Nephron (organoid): ENCODE data around the gene ZNF367.

Experiments used
- H3K27ac Mint-ChIP-seq, 3 experiments: 2 replicates each; pipeline ENCODE4 v1.8.0; 2020; ENCODE audit warnings: mixed read lengths in 3 of 3, mild to moderate bottlenecking in 2 of 3, moderate library complexity in 1 of 3
- H3K27me3 Mint-ChIP-seq: 2 replicates; pipeline ENCODE4 v1.8.0; 2021; ENCODE audit warnings: low read depth, mild to moderate bottlenecking, moderate library complexity, mixed read lengths
- H3K36me3 Mint-ChIP-seq: 2 replicates; pipeline ENCODE4 v1.8.0; 2020; ENCODE audit warnings: low read depth, mixed read lengths
- H3K4me1 Mint-ChIP-seq: 2 replicates; pipeline ENCODE4 v1.8.0; 2020; ENCODE audit warnings: mixed read lengths
- H3K4me3 Mint-ChIP-seq, 3 experiments: 2 replicates each; pipeline ENCODE4 v1.8.0; 2020; ENCODE audit warnings: mild to moderate bottlenecking in 3 of 3, mixed read lengths in 3 of 3, moderate library complexity in 2 of 3
- H3K9me3 Mint-ChIP-seq: 2 replicates; pipeline ENCODE4 v1.8.0; 2020; ENCODE audit warnings: mixed read lengths
- TF ChIP-seq, protein P1 (sequence below), 3 experiments: fragments of 200-600 bp; sonication (generic); IDR thresholded peaks; one replicate each; pipeline ENCODE4 v1.5.0; 2021; ENCODE audit warnings: antibody characterized with exemption in 3 of 3; ENCODE audit not compliant: unreplicated experiment in 3 of 3

Gene ZNF367

DNA sequence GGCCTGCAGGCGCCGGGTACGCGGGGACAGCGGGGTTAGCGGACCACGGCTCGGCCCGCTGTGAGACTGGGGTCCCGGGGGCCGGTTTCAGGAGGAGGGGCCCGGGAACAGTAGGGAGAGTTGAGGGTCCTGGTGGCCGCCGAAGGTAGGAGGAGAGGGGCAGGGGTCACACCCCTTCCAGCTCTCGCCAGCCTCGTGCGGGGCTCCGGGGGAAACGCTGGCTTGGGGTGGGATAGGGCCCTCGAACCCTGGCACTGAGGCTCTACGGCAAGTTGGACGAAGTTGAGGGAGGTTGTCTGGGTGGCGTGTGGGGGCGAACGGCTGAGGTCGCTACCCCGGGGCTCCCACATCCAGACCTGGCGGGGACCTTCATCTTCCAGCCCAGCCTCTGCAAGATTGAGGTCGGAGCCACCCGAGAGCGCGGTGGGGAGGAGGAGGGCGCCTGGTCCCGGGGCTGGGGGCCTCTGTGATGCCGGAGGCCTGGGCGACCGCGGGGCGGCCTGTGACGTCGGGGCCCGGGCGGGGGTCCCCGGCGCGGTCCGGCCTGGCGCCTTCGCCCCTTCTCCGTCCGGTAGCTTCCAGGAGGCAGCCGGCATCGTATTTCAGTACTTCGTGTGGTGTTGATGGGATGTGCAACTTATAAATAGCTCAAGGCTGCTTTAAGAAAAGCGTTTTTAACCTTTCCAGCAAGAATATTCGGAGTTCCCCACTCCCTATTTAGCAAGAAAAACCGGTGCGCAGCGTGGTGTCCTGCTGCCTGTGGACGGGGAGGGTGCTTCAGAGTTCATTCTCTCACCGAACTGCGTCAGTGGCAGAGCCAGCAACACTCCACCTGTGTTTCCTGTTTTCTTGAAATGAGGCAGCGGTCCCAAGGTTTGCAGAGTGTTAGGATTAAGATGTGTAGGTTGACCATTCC lies 32.7 kb upstream of the ZNF367 start:
- TF ChIP-seq, protein P1, sequence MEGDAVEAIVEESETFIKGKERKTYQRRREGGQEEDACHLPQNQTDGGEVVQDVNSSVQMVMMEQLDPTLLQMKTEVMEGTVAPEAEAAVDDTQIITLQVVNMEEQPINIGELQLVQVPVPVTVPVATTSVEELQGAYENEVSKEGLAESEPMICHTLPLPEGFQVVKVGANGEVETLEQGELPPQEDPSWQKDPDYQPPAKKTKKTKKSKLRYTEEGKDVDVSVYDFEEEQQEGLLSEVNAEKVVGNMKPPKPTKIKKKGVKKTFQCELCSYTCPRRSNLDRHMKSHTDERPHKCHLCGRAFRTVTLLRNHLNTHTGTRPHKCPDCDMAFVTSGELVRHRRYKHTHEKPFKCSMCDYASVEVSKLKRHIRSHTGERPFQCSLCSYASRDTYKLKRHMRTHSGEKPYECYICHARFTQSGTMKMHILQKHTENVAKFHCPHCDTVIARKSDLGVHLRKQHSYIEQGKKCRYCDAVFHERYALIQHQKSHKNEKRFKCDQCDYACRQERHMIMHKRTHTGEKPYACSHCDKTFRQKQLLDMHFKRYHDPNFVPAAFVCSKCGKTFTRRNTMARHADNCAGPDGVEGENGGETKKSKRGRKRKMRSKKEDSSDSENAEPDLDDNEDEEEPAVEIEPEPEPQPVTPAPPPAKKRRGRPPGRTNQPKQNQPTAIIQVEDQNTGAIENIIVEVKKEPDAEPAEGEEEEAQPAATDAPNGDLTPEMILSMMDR (IDR thresholded peaks at IDR 0.05; ENCODE audit: unreplicated experiment in 3 of 3) = no peak
- H3K4me1 Mint-ChIP-seq = peaks cover 21% of the 10 kb centered on the region
- peak overlapping the region in 2 of 3 experiments; percentile 72 to 83 for H3K27ac Mint-ChIP-seq
- no peaks in the 10 kb centered on the region for H3K36me3 Mint-ChIP-seq
- H3K9me3 Mint-ChIP-seq = no peaks in the 10 kb centered on the region
- peak overlapping the region; percentile 88 to 94 (median 91) for H3K4me3 Mint-ChIP-seq
- peaks cover 20% of the 10 kb centered on the region for H3K27me3 Mint-ChIP-seq

DNA sequence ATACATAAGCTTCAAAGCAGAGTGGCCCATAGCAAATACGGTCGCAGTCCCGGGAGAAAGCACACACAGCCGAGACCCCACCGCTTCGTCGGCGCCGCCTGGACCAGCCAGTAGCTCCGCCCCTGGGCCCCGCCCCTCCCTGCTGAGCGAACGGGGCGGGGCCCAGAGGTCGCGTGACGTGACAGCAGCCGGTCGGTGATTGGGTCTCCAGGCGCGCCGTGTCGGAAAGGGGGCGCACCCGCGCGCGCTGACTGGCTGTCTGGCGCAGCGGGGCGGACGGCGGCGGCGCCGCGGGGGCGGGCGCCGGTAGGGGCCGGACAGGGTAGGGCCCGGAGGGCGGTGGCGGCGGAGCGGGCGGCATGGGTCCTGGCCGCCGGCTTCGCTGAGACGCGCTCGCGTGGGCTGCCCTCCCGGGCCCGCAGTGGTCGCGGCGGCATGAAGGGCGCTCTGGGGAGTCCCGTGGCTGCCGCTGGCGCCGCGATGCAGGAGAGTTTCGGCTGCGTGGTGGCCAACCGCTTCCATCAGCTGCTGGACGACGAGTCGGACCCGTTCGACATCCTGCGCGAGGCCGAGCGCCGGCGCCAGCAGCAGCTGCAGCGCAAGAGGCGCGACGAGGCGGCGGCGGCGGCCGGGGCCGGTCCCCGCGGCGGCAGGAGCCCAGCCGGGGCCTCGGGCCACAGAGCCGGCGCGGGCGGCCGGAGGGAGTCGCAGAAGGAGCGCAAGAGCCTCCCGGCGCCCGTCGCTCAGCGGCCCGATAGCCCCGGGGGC lies 31.9 kb upstream of the ZNF367 start, which contains the start of gene HABP4:
Gene HABP4, plus strand, starts transcription at position 325 of the 768 bp plus-strand sequence. Its CDS starts 111 bp downstream, at position 436.
- H3K4me3 Mint-ChIP-seq = peak within 1 kb of the TSS; percentile 88 to 94 (median 91)
- peak within 1 kb of the TSS in 2 of 3 experiments; percentile 72 to 83 for H3K27ac Mint-ChIP-seq
- H3K4me1 Mint-ChIP-seq = peaks cover 21% of the 10 kb centered on the region
- H3K9me3 Mint-ChIP-seq = no peaks in the 10 kb centered on the region
- TF ChIP-seq, protein P1 (IDR thresholded peaks at IDR 0.05; ENCODE audit: unreplicated experiment in 3 of 3) = no peak
- no peaks in the 10 kb centered on the region for H3K36me3 Mint-ChIP-seq
- peaks cover 20% of the 10 kb centered on the region for H3K27me3 Mint-ChIP-seq

DNA sequence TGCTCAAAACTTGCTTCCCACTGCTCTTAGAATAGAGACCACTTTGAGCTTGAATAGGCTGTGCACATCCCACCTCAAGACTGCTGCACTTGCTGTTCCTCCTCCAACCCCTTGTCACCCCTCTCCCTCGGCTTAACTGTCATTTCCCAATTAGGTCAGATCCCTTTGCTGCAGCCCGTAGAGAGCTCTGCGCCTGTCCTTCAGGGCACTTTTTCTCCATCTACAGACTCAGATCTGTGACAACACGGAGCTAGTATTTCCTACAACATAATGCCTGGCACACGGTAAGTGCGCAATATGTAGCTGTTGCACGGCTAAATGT lies 31.3 kb upstream of the ZNF367 start:
- peak overlapping the region; percentile 78 to 86 (median 78) for H3K4me3 Mint-ChIP-seq
- peaks cover 20% of the 10 kb centered on the region for H3K27me3 Mint-ChIP-seq
- TF ChIP-seq, protein P1 (IDR thresholded peaks at IDR 0.05; ENCODE audit: unreplicated experiment in 3 of 3) = no peak
- H3K36me3 Mint-ChIP-seq = no peaks in the 10 kb centered on the region
- peaks cover 21% of the 10 kb centered on the region for H3K4me1 Mint-ChIP-seq
- no peaks in the 10 kb centered on the region for H3K9me3 Mint-ChIP-seq
- peak overlapping the region in 1 of 3 experiments; percentile 0 for H3K27ac Mint-ChIP-seq

DNA sequence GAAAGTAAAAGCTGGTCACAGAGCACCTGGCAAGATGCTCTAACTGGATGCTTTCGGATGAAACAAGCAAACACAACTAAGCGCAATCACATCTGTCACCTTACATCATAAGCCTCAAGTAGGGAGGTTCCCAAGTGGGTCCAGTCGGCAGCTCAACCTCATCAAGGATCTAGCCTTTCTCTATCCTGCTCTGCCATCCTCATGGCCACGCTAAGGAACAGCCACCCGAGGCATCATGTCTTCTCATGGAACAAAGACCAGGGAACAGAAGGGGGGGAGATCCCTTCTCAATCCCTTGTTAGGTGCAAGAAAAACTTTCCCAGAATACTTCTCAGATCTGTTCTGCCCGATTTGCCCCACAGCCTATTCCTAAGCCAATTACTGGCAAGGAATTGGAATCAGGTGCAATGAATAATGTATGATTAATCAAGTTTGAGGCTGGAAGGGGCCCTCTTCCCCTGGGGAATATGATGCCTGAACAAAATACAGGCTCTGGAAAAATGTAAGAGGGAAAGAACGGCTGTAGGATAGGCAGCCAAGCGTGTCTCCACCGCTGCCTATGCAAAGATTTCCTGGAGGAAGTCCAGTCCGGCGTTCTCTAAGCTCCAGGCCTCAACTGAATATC lies 30.5 kb upstream of the ZNF367 start:
- peaks cover 20% of the 10 kb centered on the region for H3K27me3 Mint-ChIP-seq
- no peaks in the 10 kb centered on the region for H3K9me3 Mint-ChIP-seq
- TF ChIP-seq, protein P1 (IDR thresholded peaks at IDR 0.05; ENCODE audit: unreplicated experiment in 3 of 3) = no peak
- H3K4me3 Mint-ChIP-seq = peak overlapping the region; percentile 78 to 86 (median 78)
- no peaks in the 10 kb centered on the region for H3K36me3 Mint-ChIP-seq
- no peak overlapping the region for H3K27ac Mint-ChIP-seq
- peaks cover 19% of the 10 kb centered on the region for H3K4me1 Mint-ChIP-seq

DNA sequence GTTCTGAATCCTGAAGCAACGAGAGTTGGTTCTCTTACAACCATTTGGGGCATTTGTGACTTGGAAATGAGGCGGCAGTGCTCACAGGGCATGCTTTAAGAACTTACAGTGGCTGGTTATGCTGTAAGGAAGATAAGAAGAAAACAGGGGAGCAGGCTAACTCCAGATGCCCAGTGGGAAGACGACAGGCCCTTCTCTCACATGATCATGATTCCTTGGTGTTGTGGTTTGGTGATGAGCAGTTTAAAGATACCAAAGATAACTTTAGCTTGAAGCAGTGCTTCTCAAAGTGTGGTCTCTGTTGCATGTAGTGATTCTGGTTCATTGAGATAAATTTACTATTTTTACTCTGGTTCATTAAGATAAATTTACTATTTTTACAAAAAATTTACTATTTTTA lies 29.2 kb upstream of the ZNF367 start:
- H3K27me3 Mint-ChIP-seq = peaks cover 20% of the 10 kb centered on the region
- H3K36me3 Mint-ChIP-seq = no peaks in the 10 kb centered on the region
- TF ChIP-seq, protein P1 (IDR thresholded peaks at IDR 0.05; ENCODE audit: unreplicated experiment in 3 of 3) = no peak
- no peaks in the 10 kb centered on the region for H3K9me3 Mint-ChIP-seq
- peaks cover 13% of the 10 kb centered on the region for H3K4me1 Mint-ChIP-seq
- H3K4me3 Mint-ChIP-seq = no peak overlapping the region
- H3K27ac Mint-ChIP-seq = no peak overlapping the region
